B cell (primary cell): Measurements from ENCODE around the gene ZACN. TPM values are rescaled to one million over a fixed set of nuclear protein-coding genes. Genes with fewer than 3 reads are reported as not detected.
"Not testable (repeated sequence)": the region's sequence is repeated elsewhere in the genome, so short reads cannot be mapped to it uniquely, and the experiment has no call there.

ENCODE experiments used
- ATAC-seq: fragments of 200-7000 bp; cut with Tn5 transposase; one replicate; pipeline ENCODE4 v1.10.0; 2021; ENCODE audit warnings: low read depth, mild to moderate bottlenecking, moderate number of reproducible peaks, moderate library complexity
- CTCF ChIA-PET: fragments of 350-600 bp; sonication (Branson Sonifier 250); formaldehyde crosslinking; loops from one replicate; lab custom pipeline; 2021; ENCODE audit warnings: antibody characterized with exemption, inconsistent platforms; lab: Charles Lee
- POLR2A ChIA-PET: fragments of 350-600 bp; sonication (Branson Sonifier 250); formaldehyde crosslinking; loops from one replicate; lab custom pipeline; 2021; ENCODE audit warnings: antibody characterized with exemption; lab: Charles Lee
- DNase-seq: peaks from one replicate; pipeline ENCODE4 v3.0.0; 2013
- H2AFZ ChIP-seq: 2 replicates; pipeline ENCODE4 v1.6.1; 2012; ENCODE audit warnings: mild to moderate bottlenecking, low read depth, low read length; ENCODE audit not compliant: insufficient read depth, poor library complexity, severe bottlenecking
- H3K27ac ChIP-seq, 2 donors: 1 replicate in 1 of 2; 2 replicates in 1 of 2; pipeline ENCODE4 v1.5.1; 2012 to 2013; ENCODE audit warnings: low read length in 2 of 2, mild to moderate bottlenecking in 2 of 2, moderate library complexity in 1 of 2
- H3K27me3 ChIP-seq, 4 experiments: fragments of 200-600 bp in 1 of 4; sonication (generic) in 1 of 4; replicated peaks in 1 of 4; 1 replicate in 2 of 4; 2 replicates in 2 of 4; pipeline versions ENCODE4 v1.6.1 to v1.7.0; 2013 to 2016; ENCODE audit warnings: low read length in 3 of 4, mild to moderate bottlenecking in 2 of 4, mixed read lengths in 1 of 4, moderate library complexity in 1 of 4; ENCODE audit not compliant: insufficient read depth in 4 of 4, control insufficient read depth in 3 of 4; ENCODE audit errors: control extremely low read depth in 1 of 4
- H3K36me3 ChIP-seq, 2 experiments: replicated peaks in 1 of 2; 1 replicate in 1 of 2; 2 replicates in 1 of 2; pipeline versions ENCODE4 v1.6.1 to v1.7.1; 2013; ENCODE audit warnings: low read length in 1 of 2; ENCODE audit not compliant: insufficient read depth in 2 of 2, control insufficient read depth in 1 of 2; ENCODE audit errors: control extremely low read depth in 1 of 2, extremely low read depth in 1 of 2
- H3K4me1 ChIP-seq, 2 donors: fragments of 200-600 bp in 1 of 2; sonication (generic) in 1 of 2; 1 replicate in 1 of 2; 2 replicates in 1 of 2; pipeline versions ENCODE4 v1.5.1 to v1.6.1; 2013 to 2017; ENCODE audit warnings: low read length in 2 of 2; ENCODE audit not compliant: control insufficient read depth in 2 of 2, insufficient read depth in 2 of 2
- H3K4me2 ChIP-seq: replicated peaks from 2 replicates; pipeline ENCODE3; 2012; ENCODE audit warnings: mild to moderate bottlenecking, low read depth, low read length; ENCODE audit not compliant: poor library complexity, severe bottlenecking
- H3K4me3 ChIP-seq, 5 experiments: fragments of 200-600 bp in 1 of 5; sonication (generic) in 1 of 5; 1 replicate in 3 of 5; 2 replicates in 2 of 5; pipeline versions ENCODE4 v1.5.1 to v1.7.0; 2011 to 2016; ENCODE audit warnings: low read length in 4 of 5, mild to moderate bottlenecking in 4 of 5, low read depth in 2 of 5, control low read depth in 1 of 5, moderate library complexity in 1 of 5; ENCODE audit not compliant: insufficient read depth in 1 of 5; ENCODE audit errors: control extremely low read depth in 1 of 5, extremely low read depth in 1 of 5
- H3K79me2 ChIP-seq: fragments of 200-600 bp; sonication (generic); one replicate; pipeline ENCODE4 v1.6.0; 2016; ENCODE audit warnings: low read length; ENCODE audit not compliant: control insufficient read depth, insufficient read depth
- H3K9ac ChIP-seq: fragments of 200-600 bp; sonication (generic); 2 replicates; pipeline ENCODE4 v1.6.1; 2017; ENCODE audit warnings: mild to moderate bottlenecking, low read length, moderate library complexity
- H3K9me3 ChIP-seq, 3 donors: one replicate each; pipeline versions ENCODE4 v1.6.1 to v1.7.1; 2013; ENCODE audit warnings: low read length in 2 of 3; ENCODE audit not compliant: control insufficient read depth in 2 of 3, insufficient read depth in 1 of 3; ENCODE audit errors: control extremely low read depth in 1 of 3
- H4K20me1 ChIP-seq: 2 replicates; pipeline ENCODE4 v1.6.0; 2012; ENCODE audit warnings: mild to moderate bottlenecking, low read length; ENCODE audit not compliant: insufficient read depth, control insufficient read depth, poor library complexity, severe bottlenecking
- H3K27ac Mint-ChIP-seq: one replicate; pipeline ENCODE4 v1.8.0; 2021; ENCODE audit warnings: mixed read lengths
- H3K27me3 Mint-ChIP-seq: one replicate; pipeline ENCODE4 v1.8.0; 2021; ENCODE audit warnings: mixed read lengths
- H3K4me1 Mint-ChIP-seq: one replicate; pipeline ENCODE4 v1.8.0; 2021; ENCODE audit warnings: mixed read lengths
- H3K4me3 Mint-ChIP-seq: one replicate; pipeline ENCODE4 v1.8.0; 2021; ENCODE audit warnings: mixed read lengths
- H3K9me3 Mint-ChIP-seq: one replicate; pipeline ENCODE4 v1.8.0; 2022; ENCODE audit warnings: mixed read lengths; ENCODE audit not compliant: insufficient read depth
- CTCF ChIP-seq: fragments of 200-600 bp; IDR thresholded peaks from one replicate; pipeline ENCODE4 v1.8.0; 2022; ENCODE audit warnings: antibody characterized with exemption, mild to moderate bottlenecking
- EZH2 ChIP-seq: IDR thresholded peaks from 2 replicates; pipeline ENCODE4 v1.6.1; 2012; ENCODE audit warnings: borderline replicate concordance, low read depth, mild to moderate bottlenecking, moderate library complexity, low read length; ENCODE audit not compliant: insufficient read depth, poor library complexity, severe bottlenecking
- WGBS: methylation state at CpG from one replicate; pipeline ENCODE4 v1.1.5; 2013; ENCODE audit warnings: missing lambda C conversion rate; ENCODE audit not compliant: insufficient coverage; 5-methylcytosine and 5-hydroxymethylcytosine counted together
- intact Hi-C: fragments of 100-400 bp; cut with micrococcal nuclease; formaldehyde crosslinking; loops from one replicate; pipeline ENCODE4 v1.10.0; 2022
- polyA plus RNA-seq: library from polyadenylated mRNA; depleted of rRNA; stranded (reverse); fragments of >200 nt; gene quantifications from 2 replicates; pipeline ENCODE4 v1.2.3, GENCODE V29; 2012
- total RNA-seq, 2 donors: library from RNA; stranded (reverse); fragments of 120-200 nt in 1 of 2; gene quantifications; 1 replicate in 1 of 2; 2 replicates in 1 of 2; pipeline versions ENCODE4 v1.2.3 to v1.2.4, GENCODE V29; 2013 to 2022

Gene ZACN
- total and polyA plus RNA-seq, 2 donors (not counting 1 experiment from before 2014, with no cell fraction given), result 0.37 to 0.45 TPM

DNA sequence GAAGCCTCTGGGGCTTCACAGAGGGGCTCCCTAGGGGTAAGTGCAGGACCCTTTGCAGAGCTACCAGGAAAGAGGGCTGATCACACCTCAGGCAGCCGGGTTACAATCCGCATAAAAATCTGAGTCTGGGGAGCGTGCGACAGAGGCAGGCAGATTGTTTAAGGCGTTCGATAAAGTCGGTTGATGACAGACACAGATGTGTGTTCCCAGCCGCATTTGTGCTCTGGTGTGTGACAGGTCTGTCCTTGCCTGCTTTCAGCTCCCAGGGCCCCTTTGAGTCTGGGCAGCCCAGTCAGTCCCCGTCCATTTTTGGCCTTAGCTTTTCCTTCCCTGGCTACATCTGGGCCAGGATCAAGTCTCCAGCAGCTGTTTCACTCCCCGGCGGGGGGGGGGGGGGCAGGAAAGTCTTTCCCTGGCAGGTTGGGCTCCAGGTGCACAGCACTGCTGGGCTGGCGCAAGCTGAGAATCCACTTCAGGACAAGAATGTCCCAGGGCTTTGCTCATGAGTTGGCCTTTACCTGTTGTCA lies 1.3 kb upstream of the ZACN start:
- Mint-ChIP-seq H3K4me1 (peaks cover 47% of the 10 kb centered on the region), H3K9me3 (no peaks in the 10 kb centered on the region), H3K27ac (no peak overlapping the region), H3K4me3 (peak overlapping the region; percentile 85), H3K27me3 (peaks cover 31% of the 10 kb centered on the region)
- no peak overlapping the region for H3K27ac ChIP-seq
- peaks cover 6% of the 10 kb centered on the region for H3K79me2 ChIP-seq
- DNase-seq (peak; percentile 59), ATAC-seq (no peak)
- H3K4me3 ChIP-seq, result no peak overlapping the region
- peaks cover 0 to 21% (median 0%) of the 10 kb centered on the region in 3 donors for H3K9me3 ChIP-seq
- ChIA-PET POLR2A (interaction anchor here (0.6 kb wide), 1 partner anchor 640 kb away, joined by 5 read pairs; no protein-coding TSS in a partner anchor), CTCF (interaction anchor here (0.9 kb wide), 1 partner anchor 201 kb away, joined by 3 read pairs; no protein-coding TSS in a partner anchor)
- peaks cover 0 to 2% of the 10 kb centered on the region in 2 experiments for H3K36me3 ChIP-seq
- TF ChIP-seq CTCF (no peak), EZH2 (no peak)
- intact Hi-C loops, result no loop called here
- H3K4me1 ChIP-seq, result peaks cover 52 to 57% of the 10 kb centered on the region in 2 donors
- H4K20me1 ChIP-seq, result no peaks in the 10 kb centered on the region
- 39% methylated on average over 8 of the region's 12 CpGs for WGBS
- H3K27me3 ChIP-seq, result peaks cover 0 to 64% (median 44%) of the 10 kb centered on the region in 4 experiments
- peak overlapping the region; percentile 51 for H3K9ac ChIP-seq
- H3K4me2 ChIP-seq, result peak overlapping the region; percentile 63
- no peak overlapping the region for H2AFZ ChIP-seq

- H3K79me2 ChIP-seq, H3K9me3 Mint-ChIP-seq, H3K4me3 ChIP-seq, H2AFZ ChIP-seq, H3K4me2 ChIP-seq, H3K27ac Mint-ChIP-seq, H3K27ac ChIP-seq, POLR2A ChIA-PET, H4K20me1 ChIP-seq, ATAC-seq, DNase-seq, intact Hi-C loops, H3K36me3 ChIP-seq, H3K4me3 Mint-ChIP-seq, H3K9ac ChIP-seq: not testable (repeated sequence)
- CTCF ChIA-PET, result interaction anchor here (0.5 to 1.2 kb wide), 4 partner anchors 27 to 1558 kb away, joined by 3 read pairs; no protein-coding TSS in a partner anchor
- H3K4me1 ChIP-seq, result peaks cover 52% of the 10 kb centered on the region in 2 donors
- peaks cover 0 to 21% (median 0%) of the 10 kb centered on the region in 3 donors for H3K9me3 ChIP-seq
- peaks cover 43% of the 10 kb centered on the region for H3K4me1 Mint-ChIP-seq
- peaks cover 0 to 64% (median 44%) of the 10 kb centered on the region in 4 experiments for H3K27me3 ChIP-seq
- H3K27me3 Mint-ChIP-seq, result peaks cover 31% of the 10 kb centered on the region
- whole genome bisulfite sequencing, result 62% methylated on average over 4 of the region's 5 CpGs
Observed at GRCh38 chr17:76078370-76078769, 612 bp upstream of the ZACN start.
